HG02798 (cell line): ENCODE data around the gene LMBRD2.
"Not testable (repeated sequence)": the region's sequence is repeated elsewhere in the genome, so short reads cannot be mapped to it uniquely, and the experiment has no call there.

Experiments used
- ATAC-seq: cut with Tn5 transposase; IDR thresholded peaks from one replicate; pipeline ENCODE4 v1.9.1; 2021; ENCODE audit warnings: mild to moderate bottlenecking; ENCODE audit not compliant: unreplicated experiment, poor library complexity

Gene LMBRD2

DNA sequence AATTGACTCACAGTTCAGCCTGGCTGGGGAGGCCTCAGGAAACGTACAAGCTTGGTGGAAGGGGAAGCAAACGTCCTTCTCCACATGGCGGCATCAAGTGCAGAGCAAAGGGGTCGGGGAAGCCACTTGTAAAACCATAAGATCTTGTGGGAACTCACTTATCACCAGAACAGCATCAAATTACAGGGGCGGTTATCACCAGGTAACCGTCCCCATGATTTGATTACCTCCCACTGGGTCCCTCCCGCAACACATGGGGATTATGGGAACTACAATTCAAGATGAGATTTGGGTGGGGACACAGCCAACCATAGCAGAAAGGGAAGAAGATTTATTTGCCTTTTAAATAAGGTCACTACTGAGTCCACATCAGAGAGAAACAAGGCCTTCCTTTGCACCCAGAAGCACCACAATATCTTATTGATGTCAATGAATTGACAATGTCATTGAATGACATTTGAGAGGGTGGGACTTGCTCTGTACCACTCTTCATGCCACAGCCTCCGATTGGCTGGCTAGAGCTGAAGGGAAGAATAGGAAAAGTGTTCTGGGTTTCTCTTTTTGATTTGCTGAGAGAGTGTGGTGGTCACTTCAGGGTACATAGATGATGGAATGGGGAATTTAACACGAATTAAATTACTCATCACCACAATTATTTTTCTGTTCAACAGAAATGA, 11.3 kb upstream of the LMBRD2 start:
- no peak for ATAC-seq

DNA sequence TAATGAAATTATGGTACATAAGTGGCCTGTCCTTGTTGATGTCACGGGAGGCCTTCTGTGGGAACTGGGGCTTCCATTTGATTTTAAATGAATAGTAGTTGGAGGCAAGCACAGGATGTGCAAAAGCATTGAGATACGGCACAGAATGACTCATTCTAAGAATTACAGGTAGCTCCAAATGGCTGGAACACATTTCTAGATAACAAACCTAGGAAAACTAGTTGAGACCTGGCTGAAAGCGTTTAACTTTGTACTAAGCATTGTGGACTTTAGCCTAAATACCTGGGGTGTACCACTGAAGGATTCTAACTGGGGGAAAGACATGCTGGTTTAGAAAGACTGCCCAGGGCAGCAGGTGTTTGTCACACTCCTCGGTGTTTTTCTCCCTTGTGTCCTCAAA, 9.7 kb upstream of the LMBRD2 start:
- no peak for ATAC-seq

- ATAC-seq = no peak
Observed at GRCh38 chr5:36160617-36161016, 8.9 kb upstream of the LMBRD2 start.

- ATAC-seq = no peak
Observed at GRCh38 chr5:36158144-36158543, 6.5 kb upstream of the LMBRD2 start.

DNA sequence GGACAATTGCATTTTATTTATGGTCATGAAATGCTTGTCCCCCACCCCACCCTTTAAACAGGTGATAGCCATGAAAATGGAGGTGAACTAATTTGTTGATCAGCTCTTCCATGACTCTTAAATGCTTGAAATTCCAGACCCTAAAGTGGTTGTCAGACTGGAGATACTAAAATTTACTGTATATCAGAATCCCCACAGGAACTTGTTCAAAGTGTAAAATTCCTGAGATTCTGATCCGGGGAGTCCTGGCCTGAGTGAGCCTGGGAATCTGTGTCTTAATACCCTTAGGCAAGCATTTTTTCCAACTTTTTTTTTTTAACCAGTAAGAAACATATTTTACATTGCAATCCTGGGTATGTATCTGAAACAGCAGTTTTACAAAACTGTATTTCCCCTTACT, 4.9 kb upstream of the LMBRD2 start:
- ATAC-seq = no peak

DNA sequence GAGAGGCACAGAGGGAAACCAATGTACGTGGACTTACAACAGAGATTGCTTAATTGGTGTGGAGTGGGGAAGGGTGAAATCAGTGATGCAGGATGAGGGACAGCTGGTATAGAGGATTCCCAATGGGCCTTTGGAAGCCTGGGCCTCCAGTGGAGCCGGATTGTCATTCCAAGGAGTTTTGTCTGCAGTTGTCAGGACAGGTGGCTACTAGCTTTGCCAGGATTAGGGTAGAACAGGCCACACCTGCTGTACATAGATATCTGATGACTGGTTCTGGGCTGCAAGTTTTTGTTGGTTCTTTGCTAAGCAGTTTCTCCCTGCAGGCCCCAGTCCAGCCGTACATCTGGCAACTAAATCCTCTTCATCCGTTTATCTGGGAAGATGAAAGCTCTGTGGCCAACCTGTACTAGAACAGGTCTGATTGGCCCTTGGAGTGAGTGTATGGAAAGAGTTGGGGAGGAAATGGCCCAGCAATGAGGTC, 4.5 kb upstream of the LMBRD2 start:
- ATAC-seq = no peak

- ATAC-seq = no peak
Observed at GRCh38 chr5:36155291-36155690, 3.6 kb upstream of the LMBRD2 start.

GRCh38 chr5:36153726-36154125, 2.0 kb upstream of the LMBRD2 start:
- no peak for ATAC-seq

- no peak for ATAC-seq
Observed at GRCh38 chr5:36153298-36153677, 1.6 kb upstream of the LMBRD2 start.

DNA sequence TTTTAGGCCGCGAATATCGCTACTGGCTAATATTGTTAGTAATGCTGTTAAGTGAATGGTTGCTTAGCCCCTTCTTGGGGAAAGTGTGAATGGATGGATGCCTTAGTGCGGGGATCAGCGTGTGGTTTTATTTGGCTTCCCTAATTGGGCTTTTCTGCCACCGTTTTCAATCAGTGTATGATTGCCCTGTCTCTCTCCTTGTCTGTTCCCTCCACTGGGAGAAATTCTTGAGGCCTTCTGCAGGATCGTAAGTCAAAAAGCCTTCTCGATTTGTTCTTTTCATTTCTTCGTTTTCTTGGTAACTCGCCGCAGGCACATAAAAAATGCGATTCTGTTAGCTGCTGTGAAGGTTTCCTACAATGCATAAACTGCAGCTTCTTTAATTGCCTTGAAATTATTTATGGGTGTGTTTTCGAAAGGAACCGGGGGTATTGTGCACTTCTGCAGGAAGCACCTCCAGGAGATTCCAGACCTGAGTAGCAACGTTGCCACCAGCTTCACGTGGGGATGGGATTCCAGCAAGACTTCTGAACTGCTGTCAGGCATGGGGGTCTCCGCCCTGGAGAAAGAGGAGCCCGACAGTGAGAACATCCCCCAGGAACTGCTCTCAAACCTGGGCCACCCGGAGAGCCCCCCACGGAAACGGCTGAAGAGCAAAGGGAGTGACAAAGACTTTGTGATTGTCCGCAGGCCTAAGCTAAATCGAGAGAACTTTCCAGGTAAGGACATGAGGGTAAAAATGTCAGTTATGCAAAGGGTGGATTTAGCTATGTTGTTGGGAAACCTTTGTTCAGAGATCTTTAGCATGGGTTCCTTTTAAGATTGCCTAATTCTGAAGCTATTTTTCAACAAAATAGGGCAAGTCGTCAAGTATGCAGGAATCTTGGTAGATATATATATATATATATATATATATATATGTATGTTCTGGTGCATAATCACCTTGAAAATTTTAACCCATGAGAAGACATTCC, 924 bp upstream of the LMBRD2 start:
- no peak for ATAC-seq

DNA sequence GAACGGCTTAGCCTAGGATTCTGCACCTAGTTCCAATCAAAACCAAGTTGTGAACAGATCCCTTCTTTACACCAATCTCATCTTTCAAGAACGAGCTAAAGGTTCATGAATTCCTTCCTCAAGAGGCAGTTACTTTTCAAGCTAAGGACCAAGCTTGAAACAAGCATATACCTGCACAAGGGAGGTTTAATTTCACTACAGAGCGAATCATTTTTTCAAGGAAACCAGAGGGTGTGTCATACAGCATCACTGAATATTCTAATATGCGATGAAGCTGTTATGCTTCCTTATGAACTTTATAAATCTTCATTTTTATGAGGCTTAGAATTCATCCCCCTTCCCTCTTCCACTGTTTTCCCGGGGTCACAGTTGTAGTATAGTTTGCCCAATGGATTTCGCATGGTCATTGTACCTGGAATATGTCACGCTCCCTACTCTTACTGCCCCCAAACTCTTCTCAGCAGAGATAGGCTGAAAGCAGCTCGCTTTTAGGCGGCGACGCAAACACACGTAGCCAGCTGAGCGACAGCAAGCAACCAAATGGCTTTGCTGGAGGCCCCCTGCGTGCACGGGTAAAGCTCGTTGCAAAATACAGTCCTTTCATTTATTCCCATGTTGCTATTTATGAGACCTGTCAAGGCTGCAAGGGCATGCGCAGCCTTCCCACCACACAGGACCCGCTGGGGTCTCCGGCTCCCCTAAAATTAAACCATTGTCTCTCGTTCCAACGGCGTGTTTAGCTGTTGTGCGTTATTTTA, 832 bp downstream of the LMBRD2 start:
- peak; percentile 11 for ATAC-seq

GRCh38 chr5:36147681-36148080, 4.0 kb downstream of the LMBRD2 start:
- ATAC-seq = no peak

DNA sequence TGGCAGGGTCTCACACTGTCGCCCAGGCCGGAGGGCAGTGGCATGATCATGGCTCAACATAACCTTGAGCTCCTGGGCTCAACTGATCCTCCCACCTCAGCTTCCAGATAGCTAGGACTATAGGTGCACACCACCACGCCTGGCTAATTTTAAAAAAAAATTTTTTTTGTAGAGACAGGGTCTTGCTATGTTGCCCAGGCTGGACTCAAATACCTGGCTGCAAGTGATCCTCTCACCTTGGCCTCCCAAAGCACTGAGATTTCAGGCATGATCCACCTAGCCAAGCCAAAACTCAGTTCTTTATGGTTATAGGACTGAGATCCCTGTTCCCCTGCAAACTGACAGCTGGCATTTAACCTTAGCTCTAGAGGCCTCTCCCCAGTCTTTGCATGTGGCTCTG, 5.3 kb downstream of the LMBRD2 start:
- no peak for ATAC-seq

DNA sequence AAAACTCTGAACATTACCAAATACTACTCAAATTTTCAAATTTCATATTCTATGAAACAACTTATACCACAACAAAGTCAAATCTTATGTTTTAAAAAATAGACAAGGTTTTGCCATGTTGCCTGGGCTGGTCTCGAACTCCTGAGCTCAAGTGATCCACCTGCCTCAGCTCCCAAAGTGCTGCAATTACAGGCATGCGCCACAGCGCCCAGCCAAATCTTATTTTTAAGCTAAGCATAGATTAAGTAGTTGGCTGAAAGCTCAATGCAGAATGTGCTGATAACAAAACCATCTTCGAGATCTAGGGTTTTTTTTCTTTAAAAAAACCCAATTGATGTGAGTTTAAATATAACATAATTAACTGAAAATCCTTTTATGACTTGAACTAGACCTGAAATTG, 6.4 kb downstream of the LMBRD2 start:
- ATAC-seq = no peak

DNA sequence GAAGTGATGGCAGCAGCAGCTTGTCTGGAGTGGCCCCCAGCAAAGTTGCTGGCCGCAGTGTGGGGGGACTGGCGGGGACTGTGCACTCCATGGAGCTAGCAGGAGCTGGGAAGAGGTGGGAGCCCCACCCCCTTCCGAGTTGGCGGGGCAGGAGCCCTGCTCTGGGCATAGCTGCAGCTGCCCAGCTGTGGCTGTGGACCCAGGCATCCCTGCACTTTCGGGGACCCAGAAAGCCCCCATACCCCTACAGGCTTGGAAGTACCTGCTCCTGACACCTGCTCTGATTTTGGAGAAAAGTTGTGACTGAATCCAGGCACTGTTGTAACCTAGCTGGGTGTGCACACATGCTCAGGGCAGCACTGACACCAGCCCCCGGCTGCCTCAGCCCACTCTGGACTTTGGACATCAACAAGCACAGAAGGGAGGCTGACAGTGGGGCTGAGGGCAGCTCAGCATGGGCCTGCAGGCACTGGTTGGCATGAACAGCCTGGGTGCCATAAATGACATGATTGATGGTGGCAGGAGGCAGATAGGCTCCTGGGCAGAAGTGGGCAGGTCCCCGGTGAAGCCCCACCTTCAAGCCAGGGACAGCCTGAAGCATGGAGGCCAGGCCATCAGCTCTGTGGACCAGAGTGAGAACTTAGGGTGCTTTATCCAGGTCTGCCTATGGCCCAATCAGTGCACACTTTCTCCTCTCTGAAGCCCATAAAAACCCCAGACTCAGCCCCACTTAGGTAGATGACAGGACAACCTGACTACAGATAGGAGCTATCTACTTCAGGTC, 12.6 kb downstream of the LMBRD2 start:
- ATAC-seq = no peak

DNA sequence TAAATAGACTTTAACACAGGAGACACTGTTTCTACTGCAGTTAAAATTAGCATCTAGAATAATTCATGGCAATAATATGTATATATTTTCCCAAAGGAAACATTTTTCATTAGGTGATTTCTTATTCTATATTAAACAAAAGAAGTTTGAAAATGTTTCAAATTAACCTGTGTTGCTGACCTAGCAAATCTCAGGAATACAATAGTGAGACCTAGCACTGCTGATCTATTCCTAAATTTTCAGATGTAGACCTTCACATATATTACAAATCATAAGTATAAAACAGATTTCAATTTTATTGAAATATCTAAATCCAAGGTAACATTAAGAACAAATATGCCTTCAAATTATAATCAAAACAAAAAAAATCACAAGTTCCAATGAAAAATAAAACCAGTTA, 15.1 kb downstream of the LMBRD2 start:
- no peak for ATAC-seq

DNA sequence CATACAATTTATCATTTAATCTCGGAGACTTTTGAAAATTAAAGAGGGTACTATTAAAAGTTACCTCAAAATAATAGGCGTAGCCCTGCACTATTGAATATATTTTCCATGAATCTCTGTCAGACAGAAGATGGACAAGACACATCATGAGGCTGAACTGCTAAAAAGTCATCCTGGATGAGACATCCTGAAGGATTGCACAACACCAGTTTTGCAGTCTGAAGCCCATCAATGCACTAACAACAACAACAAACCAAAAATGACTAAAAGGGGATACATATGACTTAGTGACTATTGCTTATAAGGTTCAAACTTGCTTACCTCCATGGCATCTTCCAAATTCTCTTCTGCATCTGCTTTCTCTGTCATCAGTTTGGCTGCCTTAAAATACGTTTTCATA, 15.7 kb downstream of the LMBRD2 start:
- ATAC-seq = no peak

GRCh38 chr5:36133009-36133408, 18.7 kb downstream of the LMBRD2 start:
- not testable (repeated sequence) for ATAC-seq

- ATAC-seq = not testable (repeated sequence)
Observed at GRCh38 chr5:36129666-36130065, 22.0 kb downstream of the LMBRD2 start.

DNA sequence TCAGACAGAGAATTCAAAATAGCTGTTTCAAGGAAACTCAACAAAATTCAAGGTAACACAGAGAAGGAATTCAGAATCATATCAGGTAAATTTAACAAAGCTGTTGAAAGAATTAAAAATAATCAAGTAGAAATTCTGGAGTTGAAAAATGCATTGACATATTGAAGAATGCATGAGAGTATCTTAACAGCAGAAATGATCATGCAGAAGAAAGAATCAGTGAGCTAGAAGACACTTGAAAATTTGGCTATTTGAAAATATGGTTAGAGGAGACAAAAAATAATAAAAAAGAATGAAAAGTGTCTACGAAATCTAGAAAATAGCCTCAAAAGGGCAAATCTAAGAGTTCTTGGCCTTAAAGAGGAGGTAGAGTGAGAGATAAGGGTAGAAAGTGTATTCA, 22.9 kb downstream of the LMBRD2 start:
- ATAC-seq = no peak
